OCI-LY3 (cell line): ENCODE measurements around the gene KIF11.

ENCODE experiments used
- EZH2phosphoT487 ChIP-seq: fragments of 200-600 bp; shearing (Covaris generic); IDR thresholded peaks from 2 replicates; pipeline ENCODE4 v1.6.1; 2018; ENCODE audit warnings: antibody characterized with exemption, mixed run types, low read depth
- TF ChIP-seq, protein P1 (sequence below): fragments of 200-600, 300-600 bp; sonication (generic); IDR thresholded peaks from 2 replicates; pipeline ENCODE4 v1.5.1; 2014; ENCODE audit warnings: antibody characterized with exemption, low read length, low read depth

DNA sequence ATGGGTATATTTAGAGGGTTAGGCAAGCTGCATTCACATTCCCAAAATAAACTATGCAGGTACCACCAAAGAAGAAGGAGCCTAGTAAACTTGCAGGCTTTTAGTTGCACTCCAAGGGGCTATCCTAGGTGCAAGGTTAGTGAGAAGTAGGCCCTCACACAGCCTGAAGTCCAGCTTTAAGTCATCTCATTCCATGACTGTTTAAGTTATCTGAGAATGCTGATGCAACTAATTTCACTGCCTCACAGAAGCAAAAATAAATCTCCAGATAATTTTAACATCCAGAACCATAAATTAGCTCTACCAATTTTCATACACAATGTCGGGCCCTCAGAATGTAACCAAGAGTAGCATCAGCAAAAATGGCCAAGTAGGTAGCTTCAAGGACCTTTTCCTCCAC lies 62.5 kb downstream of the KIF11 start:
- TF ChIP-seq, protein P1, sequence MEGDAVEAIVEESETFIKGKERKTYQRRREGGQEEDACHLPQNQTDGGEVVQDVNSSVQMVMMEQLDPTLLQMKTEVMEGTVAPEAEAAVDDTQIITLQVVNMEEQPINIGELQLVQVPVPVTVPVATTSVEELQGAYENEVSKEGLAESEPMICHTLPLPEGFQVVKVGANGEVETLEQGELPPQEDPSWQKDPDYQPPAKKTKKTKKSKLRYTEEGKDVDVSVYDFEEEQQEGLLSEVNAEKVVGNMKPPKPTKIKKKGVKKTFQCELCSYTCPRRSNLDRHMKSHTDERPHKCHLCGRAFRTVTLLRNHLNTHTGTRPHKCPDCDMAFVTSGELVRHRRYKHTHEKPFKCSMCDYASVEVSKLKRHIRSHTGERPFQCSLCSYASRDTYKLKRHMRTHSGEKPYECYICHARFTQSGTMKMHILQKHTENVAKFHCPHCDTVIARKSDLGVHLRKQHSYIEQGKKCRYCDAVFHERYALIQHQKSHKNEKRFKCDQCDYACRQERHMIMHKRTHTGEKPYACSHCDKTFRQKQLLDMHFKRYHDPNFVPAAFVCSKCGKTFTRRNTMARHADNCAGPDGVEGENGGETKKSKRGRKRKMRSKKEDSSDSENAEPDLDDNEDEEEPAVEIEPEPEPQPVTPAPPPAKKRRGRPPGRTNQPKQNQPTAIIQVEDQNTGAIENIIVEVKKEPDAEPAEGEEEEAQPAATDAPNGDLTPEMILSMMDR = no peak
- no peak for TF ChIP-seq EZH2phosphoT487
